ENCODE results near the gene DDIAS. TPM values are rescaled to one million over a fixed set of nuclear protein-coding genes. Genes with fewer than 3 reads are reported as not detected.
"Not testable (repeated sequence)": the region's sequence is repeated elsewhere in the genome, so short reads cannot be mapped to it uniquely, and the experiment has no call there.

Gene DDIAS
- total RNA-seq, 2 experiments from 2014 or later = 16.9 to 23.5 TPM

DNA sequence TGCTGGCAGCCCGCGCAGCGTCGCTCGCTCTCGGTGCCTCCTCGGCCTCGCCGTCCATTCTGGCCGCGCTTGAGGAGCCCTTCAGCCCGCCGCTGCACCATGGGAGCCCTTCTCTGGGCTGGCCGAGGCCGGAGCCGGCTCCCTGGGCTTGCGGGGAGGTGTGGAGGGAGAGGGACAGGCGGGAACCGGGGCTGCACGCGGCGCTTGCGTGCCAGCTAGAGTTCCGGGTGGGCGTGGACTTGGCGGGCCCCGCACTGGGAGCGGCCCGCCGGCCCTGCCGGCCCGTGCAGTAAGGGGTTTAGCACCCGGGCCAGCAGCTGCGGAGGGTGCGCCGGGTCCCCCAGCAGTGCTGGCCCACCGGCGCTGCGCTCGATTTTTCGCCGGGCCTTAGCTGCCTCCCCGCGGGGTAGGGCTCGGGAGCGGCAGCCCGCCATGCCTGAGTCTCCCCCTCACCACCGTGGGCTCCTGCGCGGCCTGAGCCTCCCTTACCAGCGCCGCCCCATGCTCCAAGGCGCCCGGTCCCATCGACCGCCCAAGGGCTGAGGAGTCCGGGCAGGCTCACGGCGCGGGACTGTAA lies 69.1 kb downstream of the DDIAS start:
- peak overlapping the region; percentile 68 for H3K4me3 Mint-ChIP-seq

DNA sequence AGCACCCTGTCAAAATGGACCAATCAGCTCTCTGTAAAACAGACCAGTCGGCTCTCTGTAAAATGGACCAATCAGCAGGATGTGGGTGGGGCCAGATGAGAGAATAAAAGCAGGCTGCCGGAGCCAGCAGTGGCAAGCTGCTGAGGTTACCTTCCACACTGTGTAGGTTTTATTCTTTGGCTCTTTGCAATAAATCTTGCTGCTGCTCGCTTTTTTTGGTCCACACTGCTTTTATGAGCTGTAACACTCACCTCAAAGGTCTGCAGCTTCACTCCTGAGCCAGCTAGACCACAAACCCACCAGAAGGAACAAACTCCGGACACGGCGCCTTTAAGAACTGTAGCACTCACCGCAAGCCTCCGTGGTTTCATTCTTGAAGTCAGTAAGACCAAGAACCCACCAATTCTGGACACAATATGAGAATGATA lies 70.0 kb downstream of the DDIAS start:
- peak; percentile 63 for ATAC-seq
- ChIA-PET POLR2A (interaction anchor here (0.7 to 0.9 kb wide), 3 partner anchors 11 to 719 kb away, joined by 3 to 5 read pairs (median 3); partner anchors contain the start of gene PCF11), CTCF (interaction anchor here (0.6 to 1.2 kb wide), 9 partner anchors 10 to 1436 kb away, joined by 3 to 4 read pairs (median 3); partner anchors contain the start of gene RAB30)
- not testable (repeated sequence) for H3K36me3 Mint-ChIP-seq (ENCODE audit: low read depth); H3K27me3 Mint-ChIP-seq; H3K9me3 Mint-ChIP-seq (ENCODE audit: low read depth)
- Mint-ChIP-seq H3K4me1 (peaks cover 36% of the 10 kb centered on the region), H3K4me3 (peak overlapping the region; percentile 68), H3K27ac (peak overlapping the region; percentile 62)
- DNase-seq = peak; percentile 62
- intact Hi-C loops (cut with DNase I, micrococcal nuclease) = loop anchor here in 1 of 2 experiments (1.0 to 2.0 kb wide), 2 partner anchors 9 to 185 kb away; partner anchors contain the start of gene PCF11

More for the DNA sequence above, 69.1 kb downstream of the DDIAS start:
- H3K27ac Mint-ChIP-seq; ATAC-seq; H3K36me3 Mint-ChIP-seq (ENCODE audit: low read depth); H3K27me3 Mint-ChIP-seq; H3K9me3 Mint-ChIP-seq (ENCODE audit: low read depth): not testable (repeated sequence)
- ChIA-PET POLR2A (interaction anchor here (0.9 kb wide), 1 partner anchor 186 kb away, joined by 5 read pairs; the partner anchor contains the start of gene PCF11), CTCF (interaction anchor here (0.8 to 1.4 kb wide), 4 partner anchors 10 to 160 kb away, joined by 3 to 4 read pairs (median 4); no protein-coding TSS in a partner anchor)
- peaks cover 40% of the 10 kb centered on the region for H3K4me1 Mint-ChIP-seq
- DNase-seq = peak; percentile 23
- intact Hi-C loops (cut with DNase I, micrococcal nuclease) = loop anchor here in 1 of 2 experiments (1.0 to 2.0 kb wide), 2 partner anchors 10 to 186 kb away; partner anchors contain the start of gene PCF11

DNA sequence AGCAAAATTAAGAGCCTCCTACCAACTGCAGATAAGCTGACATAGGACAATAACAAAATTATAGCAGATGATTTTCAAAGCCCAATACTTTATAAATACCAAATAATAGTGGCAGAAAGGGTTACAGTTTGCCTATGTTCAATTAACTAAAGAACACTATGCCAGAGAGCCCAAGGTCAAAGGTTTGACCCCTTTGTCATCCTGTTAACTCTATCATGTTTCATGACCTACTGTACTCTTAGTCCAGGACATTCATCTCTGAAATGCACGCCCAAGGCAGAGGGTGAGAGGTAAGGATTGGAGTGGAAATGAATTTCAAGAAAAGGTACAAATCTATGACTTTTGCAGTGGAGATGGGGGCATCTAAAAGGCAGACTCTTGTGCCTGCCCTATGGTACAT lies 70.6 kb downstream of the DDIAS start:
- ATAC-seq = no peak
- intact Hi-C loops (cut with DNase I, micrococcal nuclease) = no loop called here

DNA sequence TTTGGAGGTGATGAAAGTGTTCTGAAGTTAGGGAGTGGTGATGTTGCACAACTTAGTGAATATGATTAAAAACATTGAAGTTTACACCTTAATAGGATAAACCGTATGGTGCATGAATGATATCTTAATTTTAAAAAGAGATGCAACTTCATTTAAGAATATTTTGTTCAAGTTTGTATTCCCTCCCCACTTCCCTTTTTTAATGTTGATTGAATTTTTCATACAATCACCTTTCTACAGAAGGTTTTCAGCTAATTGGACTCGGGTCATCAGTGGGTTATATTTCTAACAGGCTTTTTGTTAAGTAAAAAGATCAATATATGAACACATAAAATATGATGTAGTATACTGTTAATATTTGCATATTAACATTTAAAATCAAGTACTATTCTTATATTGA lies 72.6 kb downstream of the DDIAS start:
- DNase-seq (no peak), ATAC-seq (no peak)
- H3K4me3 Mint-ChIP-seq = no peak overlapping the region
- ChIA-PET POLR2A (no interaction called here), CTCF (interaction anchor here (0.6 kb wide), 1 partner anchor 16 kb away, joined by 4 read pairs; no protein-coding TSS in a partner anchor)
- no peaks in the 10 kb centered on the region for H3K9me3 Mint-ChIP-seq (ENCODE audit: low read depth)
- peaks cover 49% of the 10 kb centered on the region for H3K4me1 Mint-ChIP-seq
- intact Hi-C loops (cut with DNase I, micrococcal nuclease) = no loop called here
- H3K36me3 Mint-ChIP-seq (ENCODE audit: low read depth) = peaks cover 3% of the 10 kb centered on the region
- H3K27me3 Mint-ChIP-seq = no peaks in the 10 kb centered on the region
- H3K27ac Mint-ChIP-seq = no peak overlapping the region

More for the DNA sequence above, 70.6 kb downstream of the DDIAS start:
- ChIA-PET POLR2A (no interaction called here), CTCF (interaction anchor here (0.6 to 1.2 kb wide), 6 partner anchors 11 to 305 kb away, joined by 3 read pairs; partner anchors contain the start of gene RAB30)
- Mint-ChIP-seq H3K9me3 (ENCODE audit: low read depth) (peaks cover 5% of the 10 kb centered on the region), H3K4me3 (peak overlapping the region; percentile 68), H3K27me3 (no peaks in the 10 kb centered on the region), H3K36me3 (ENCODE audit: low read depth) (no peaks in the 10 kb centered on the region), H3K4me1 (peaks cover 34% of the 10 kb centered on the region), H3K27ac (no peak overlapping the region)
- no peak for DNase-seq

DNA sequence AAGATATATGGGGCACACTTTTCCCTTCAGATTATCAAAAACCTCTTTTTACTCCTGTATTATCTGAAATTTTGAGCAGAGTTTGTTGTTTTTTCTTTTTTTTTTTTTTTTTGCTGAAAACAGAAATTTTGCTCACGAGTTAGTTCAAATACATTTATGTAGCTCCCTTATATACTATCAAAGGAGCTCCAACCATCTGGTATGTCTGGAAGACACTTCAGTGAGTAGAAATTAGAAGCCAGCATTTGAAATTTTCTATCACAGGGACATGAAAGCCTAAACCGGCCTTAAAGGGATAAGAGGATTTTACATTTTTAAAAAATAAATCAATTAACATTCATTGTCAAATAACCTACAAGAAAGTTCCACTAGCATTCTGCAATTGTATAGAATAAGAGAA lies 73.3 kb downstream of the DDIAS start:
- Mint-ChIP-seq H3K27ac (no peak overlapping the region), H3K9me3 (ENCODE audit: low read depth) (no peaks in the 10 kb centered on the region), H3K27me3 (no peaks in the 10 kb centered on the region), H3K4me3 (no peak overlapping the region), H3K4me1 (peaks cover 49% of the 10 kb centered on the region), H3K36me3 (ENCODE audit: low read depth) (peaks cover 3% of the 10 kb centered on the region)
- DNase-seq (no peak), ATAC-seq (no peak)
- intact Hi-C loops (cut with DNase I, micrococcal nuclease) = loop anchor here in 1 of 2 experiments (5.0 kb wide), 1 partner anchor 73 kb away; the partner anchor contains the start of genes DDIAS and PRCP
- ChIA-PET CTCF (interaction anchor here (0.6 to 2.0 kb wide), 5 partner anchors 15 to 393 kb away, joined by 3 to 5 read pairs (median 4); no protein-coding TSS in a partner anchor), POLR2A (no interaction called here)

DNA sequence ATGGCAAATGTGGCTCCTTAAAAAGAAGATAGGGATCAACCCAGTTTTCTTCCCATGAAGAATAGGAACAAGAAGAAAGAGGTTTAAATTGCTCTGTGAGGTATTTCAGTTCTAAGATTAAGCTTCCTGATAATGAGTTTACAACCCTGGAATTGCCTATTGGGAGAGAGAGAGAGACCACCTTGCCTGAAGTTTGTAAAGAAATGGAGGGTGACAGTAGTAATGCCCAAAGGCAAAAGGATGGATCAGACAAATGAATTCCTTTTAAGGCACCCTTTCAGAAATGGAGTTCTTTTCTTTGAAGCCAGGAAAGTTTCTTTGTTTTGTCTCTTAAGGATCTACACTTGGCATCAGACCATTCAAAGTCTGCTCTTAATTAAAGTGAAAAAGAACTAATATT lies 74.3 kb downstream of the DDIAS start:
- H3K27ac Mint-ChIP-seq = no peak overlapping the region
- POLR2A ChIA-PET = no interaction called here
- H3K9me3 Mint-ChIP-seq (ENCODE audit: low read depth) = no peaks in the 10 kb centered on the region
- H3K4me3 Mint-ChIP-seq = no peak overlapping the region
- H3K4me1 Mint-ChIP-seq = peaks cover 54% of the 10 kb centered on the region
- intact Hi-C loops (cut with DNase I, micrococcal nuclease) = loop anchor here in 1 of 2 experiments (5.0 kb wide), 1 partner anchor 74 kb away; the partner anchor contains the start of genes DDIAS and PRCP
- H3K36me3 Mint-ChIP-seq (ENCODE audit: low read depth) = peaks cover 4% of the 10 kb centered on the region
- no peaks in the 10 kb centered on the region for H3K27me3 Mint-ChIP-seq
- CTCF ChIA-PET = interaction anchor here (1.2 to 2.0 kb wide), 2 partner anchors 14 to 49 kb away, joined by 3 to 5 read pairs; no protein-coding TSS in a partner anchor
- ATAC-seq = no peak
- no peak for DNase-seq

DNA sequence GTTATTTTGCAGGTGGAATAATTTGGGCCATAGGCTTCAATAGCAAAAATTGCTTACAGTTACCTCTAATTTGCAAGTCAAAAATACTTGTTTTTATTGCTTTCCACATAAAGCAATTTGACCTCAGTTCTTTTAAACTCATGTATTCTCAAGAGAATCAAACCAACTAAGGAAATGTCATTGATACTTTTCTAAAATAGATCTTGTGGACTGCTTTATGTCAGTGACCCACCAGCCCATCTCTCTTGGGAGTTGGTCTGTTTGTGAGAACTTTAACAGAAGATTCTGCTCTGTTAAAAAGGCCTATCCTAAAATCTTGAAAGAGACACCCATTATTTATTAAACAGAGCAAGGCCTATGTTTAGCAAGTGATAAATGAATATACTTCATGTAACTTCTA lies 75.2 kb downstream of the DDIAS start:
- no peak overlapping the region for H3K4me3 Mint-ChIP-seq
- no peaks in the 10 kb centered on the region for H3K27me3 Mint-ChIP-seq
- CTCF ChIA-PET = no interaction called here
- ATAC-seq (no peak), DNase-seq (no peak)
- intact Hi-C loops (cut with DNase I, micrococcal nuclease) = loop anchor here in 1 of 2 experiments (5.0 kb wide), 1 partner anchor 74 kb away; the partner anchor contains the start of genes DDIAS and PRCP
- H3K36me3 Mint-ChIP-seq (ENCODE audit: low read depth) = peaks cover 10% of the 10 kb centered on the region
- H3K4me1 Mint-ChIP-seq = peaks cover 48% of the 10 kb centered on the region
- H3K27ac Mint-ChIP-seq = no peak overlapping the region
- no peaks in the 10 kb centered on the region for H3K9me3 Mint-ChIP-seq (ENCODE audit: low read depth)
- POLR2A ChIA-PET = no interaction called here

DNA sequence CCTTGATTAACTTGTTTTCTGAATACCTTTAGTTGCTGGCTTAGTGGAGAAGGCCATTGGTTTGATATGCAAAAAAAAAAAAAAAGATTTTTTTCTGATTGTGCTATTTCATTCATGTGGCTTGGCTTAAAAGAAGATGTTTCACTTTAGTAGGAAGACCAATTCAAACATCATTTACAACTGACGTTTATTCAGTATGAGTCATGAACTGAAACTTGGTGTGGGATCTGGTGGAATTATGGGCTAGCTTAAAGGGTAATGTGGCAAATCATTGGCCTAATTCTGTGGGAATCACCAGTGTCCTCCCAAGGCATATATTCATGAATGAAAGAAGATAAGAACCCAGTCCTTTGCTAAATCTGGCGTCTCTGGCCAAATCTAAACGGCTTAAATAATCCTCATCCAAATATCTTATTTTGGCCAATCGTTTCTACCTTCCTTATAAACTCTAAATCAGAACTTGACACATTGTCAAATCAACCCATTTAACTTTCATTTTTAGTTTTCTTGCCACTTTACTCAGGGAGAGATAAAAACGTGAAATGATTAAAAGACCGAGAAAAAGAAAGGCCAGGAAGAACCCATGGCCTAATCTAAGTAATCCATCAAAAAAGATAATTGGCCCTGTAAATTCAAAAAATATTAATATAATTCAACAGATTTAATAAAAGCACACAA lies 77.0 kb downstream of the DDIAS start:
- intact Hi-C loops (cut with DNase I, micrococcal nuclease) = loop anchor here (1.0 to 5.0 kb wide), 7 partner anchors 18 to 92 kb away; partner anchors contain the start of genes DDIAS (in 2 of the 2), RAB30 (in 2 of the 2) and PRCP (in 1 of the 2)
- CTCF ChIA-PET = interaction anchor here (1.1 to 1.5 kb wide), 2 partner anchors 23 to 28 kb away, joined by 4 to 5 read pairs; no protein-coding TSS in a partner anchor
- no peak for DNase-seq
- peak overlapping the region; percentile 32 for H3K27ac Mint-ChIP-seq
- POLR2A ChIA-PET = no interaction called here
- peaks cover 15% of the 10 kb centered on the region for H3K36me3 Mint-ChIP-seq (ENCODE audit: low read depth)
- H3K4me1 Mint-ChIP-seq = peaks cover 40% of the 10 kb centered on the region
- no peak overlapping the region for H3K4me3 Mint-ChIP-seq
- peak; percentile 69 for ATAC-seq
- no peaks in the 10 kb centered on the region for H3K9me3 Mint-ChIP-seq (ENCODE audit: low read depth)
- no peaks in the 10 kb centered on the region for H3K27me3 Mint-ChIP-seq

DNA sequence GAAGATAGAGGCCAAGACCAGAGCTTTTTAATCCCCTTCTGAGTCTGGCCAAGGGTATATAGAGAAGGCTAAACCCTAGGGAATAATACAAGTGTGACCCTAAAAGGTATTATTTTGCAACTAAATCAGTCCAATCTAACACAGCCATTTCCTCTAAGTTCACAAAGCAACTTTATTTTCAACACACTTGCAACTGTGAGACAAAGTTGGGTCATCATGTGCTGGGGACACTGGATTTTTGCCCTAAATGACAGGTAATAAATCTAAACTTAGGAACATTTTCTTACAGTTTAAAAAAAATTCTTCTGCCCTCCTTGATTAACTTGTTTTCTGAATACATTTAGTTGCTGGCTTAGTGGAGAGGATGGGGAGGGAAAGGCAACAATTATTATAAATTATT lies 78.3 kb downstream of the DDIAS start:
- CTCF ChIA-PET = interaction anchor here (0.9 to 1.4 kb wide), 7 partner anchors 16 to 179 kb away, joined by 3 to 10 read pairs (median 3); no protein-coding TSS in a partner anchor
- peak overlapping the region; percentile 27 for H3K27ac Mint-ChIP-seq
- DNase-seq = no peak
- no peaks in the 10 kb centered on the region for H3K9me3 Mint-ChIP-seq (ENCODE audit: low read depth)
- POLR2A ChIA-PET = interaction anchor here (0.6 to 1.1 kb wide), 3 partner anchors 27 to 1624 kb away, joined by 6 to 13 read pairs (median 6); partner anchors contain the start of gene PCF11
- ATAC-seq = no peak
- H3K4me1 Mint-ChIP-seq = peaks cover 44% of the 10 kb centered on the region
- intact Hi-C loops (cut with DNase I, micrococcal nuclease) = loop anchor here (1.0 to 5.0 kb wide), 6 partner anchors 9 to 91 kb away; partner anchors contain the start of genes RAB30 (in 2 of the 2), DDIAS (in 1 of the 2) and PRCP (in 1 of the 2)
- no peak overlapping the region for H3K4me3 Mint-ChIP-seq
- peaks cover 24% of the 10 kb centered on the region for H3K36me3 Mint-ChIP-seq (ENCODE audit: low read depth)
- no peaks in the 10 kb centered on the region for H3K27me3 Mint-ChIP-seq

DNA sequence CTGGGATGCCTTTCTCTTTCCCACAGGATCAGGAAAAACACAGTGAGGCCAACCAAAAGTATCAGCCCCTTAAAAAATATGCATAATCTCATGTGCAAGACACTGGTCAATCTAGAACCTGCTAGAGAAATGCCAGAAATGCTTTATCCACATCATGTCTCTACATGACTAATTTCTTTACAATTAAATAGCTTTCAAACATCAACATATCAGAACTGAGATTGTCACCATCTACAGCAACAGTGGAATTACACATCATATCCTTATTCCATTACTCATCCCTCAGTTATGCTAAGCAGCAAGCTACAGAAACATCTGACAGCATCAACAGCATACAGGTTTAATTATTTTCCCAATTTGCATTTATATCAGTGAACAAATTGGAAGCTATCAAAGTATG lies 78.8 kb downstream of the DDIAS start:
- Mint-ChIP-seq H3K27me3 (no peaks in the 10 kb centered on the region), H3K4me3 (no peak overlapping the region), H3K4me1 (peaks cover 44% of the 10 kb centered on the region), H3K36me3 (ENCODE audit: low read depth) (peaks cover 24% of the 10 kb centered on the region), H3K27ac (peak overlapping the region; percentile 47), H3K9me3 (ENCODE audit: low read depth) (no peaks in the 10 kb centered on the region)
- ChIA-PET CTCF (interaction anchor here (0.5 to 1.4 kb wide), 10 partner anchors 15 to 178 kb away, joined by 3 to 10 read pairs (median 3); no protein-coding TSS in a partner anchor), POLR2A (interaction anchor here (0.6 to 1.1 kb wide), 4 partner anchors 24 to 1625 kb away, joined by 3 to 13 read pairs (median 6); partner anchors contain the start of gene PCF11)
- intact Hi-C loops (cut with DNase I, micrococcal nuclease) = loop anchor here (1.0 kb wide), 3 partner anchors 9 to 25 kb away; no protein-coding TSS in a partner anchor
- ATAC-seq (peak; percentile 84), DNase-seq (no peak)

Data from activated CD4-positive, alpha-beta T cell treated with anti-CD3 and anti-CD28 coated beads for 36 hours (primary cell).